ENCODE results near the gene OR52M1.
"Not testable (repeated sequence)": the region's sequence is repeated elsewhere in the genome, so short reads cannot be mapped to it uniquely, and the experiment has no call there.

Gene OR52M1

DNA sequence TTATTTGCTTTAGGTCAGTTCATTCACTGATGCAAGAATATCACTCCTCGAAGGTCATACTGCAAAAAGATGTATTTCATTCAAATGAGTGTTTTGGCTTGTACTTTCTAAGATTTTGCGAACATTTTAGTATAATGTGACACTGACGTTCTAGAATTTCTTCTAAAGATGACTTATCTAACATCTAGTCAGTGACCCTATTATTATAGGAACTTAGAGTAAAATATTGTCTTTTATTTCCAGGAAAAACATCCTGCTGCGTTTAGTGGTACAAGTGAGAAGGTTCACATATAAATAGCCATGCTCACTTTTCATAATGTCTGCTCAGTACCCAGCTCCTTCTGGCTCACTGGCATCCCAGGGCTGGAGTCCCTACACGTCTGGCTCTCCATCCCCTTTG, at the start of gene OR52M1:
Gene OR52M1 (plus strand): TSS at position 301 of the 400 bp plus-strand sequence. CDS start 0 bp downstream, at position 301.
- DNase-seq (ENCODE audit: low spot score), result no peak

DNA sequence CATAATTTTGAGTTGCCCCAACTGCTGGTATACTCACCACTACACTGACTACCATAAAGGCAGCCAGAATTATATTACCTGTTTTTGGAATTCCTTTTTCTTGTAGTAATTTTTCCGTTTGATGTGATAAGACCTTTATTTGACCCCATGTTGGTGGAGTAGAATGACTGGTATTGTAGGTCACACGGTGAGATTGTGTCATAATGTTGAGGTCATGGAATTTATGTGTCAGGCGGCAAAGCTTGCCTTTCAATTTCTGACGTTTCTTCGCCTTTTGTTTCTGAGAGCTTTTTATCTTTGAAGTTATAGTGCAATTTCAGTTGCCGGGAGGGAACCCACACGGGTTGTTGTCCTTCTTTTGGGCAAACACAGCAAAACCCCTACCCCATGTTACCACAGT, 49.5 kb upstream of the OR52M1 start:
- no peak for DNase-seq (ENCODE audit: low spot score)

DNA sequence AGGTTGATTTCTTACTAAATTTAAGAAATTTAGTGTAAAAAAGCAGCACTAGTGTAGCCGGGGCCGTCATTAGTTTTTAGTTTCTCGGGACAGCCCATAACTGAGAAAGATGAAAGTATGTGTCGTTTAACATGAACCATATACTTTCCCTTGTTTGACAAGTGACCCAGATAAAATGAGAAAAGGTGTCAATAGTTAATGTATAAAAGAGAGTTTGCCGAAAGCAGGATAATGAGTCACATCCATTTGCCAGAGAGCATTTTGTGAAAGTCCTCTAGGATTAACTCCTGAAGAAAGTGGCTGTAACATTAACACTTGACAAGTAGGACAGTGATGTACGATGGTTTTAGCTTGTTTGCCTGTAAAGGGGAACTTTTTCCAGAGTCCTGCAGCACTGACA, 49.0 kb upstream of the OR52M1 start:
- no peak for DNase-seq (ENCODE audit: low spot score)

- no peak for DNase-seq (ENCODE audit: low spot score)
These were observed 48.3 kb upstream of the OR52M1 start for GRCh38 chr11:4496557-4497248.

DNA sequence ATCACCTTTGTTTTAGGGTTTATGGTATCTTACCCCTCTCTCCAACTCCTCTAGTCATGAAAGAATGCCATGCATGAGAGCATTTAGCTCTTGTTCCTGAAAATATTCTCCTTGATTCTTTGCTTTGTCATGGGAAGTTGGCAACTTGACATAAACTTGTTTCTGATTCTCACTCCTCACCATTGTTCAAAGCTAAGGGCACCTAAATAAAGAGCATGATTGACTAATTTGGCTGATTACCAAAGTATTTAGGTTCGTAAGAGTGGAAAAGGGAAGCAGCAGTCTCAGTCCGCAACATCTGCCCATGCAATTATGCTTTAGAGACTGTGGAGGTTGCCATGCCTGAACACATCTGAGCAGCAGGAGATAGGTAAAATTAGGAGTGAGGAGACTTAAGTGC, 36.1 kb upstream of the OR52M1 start:
- DNase-seq (ENCODE audit: low spot score), result no peak

DNA sequence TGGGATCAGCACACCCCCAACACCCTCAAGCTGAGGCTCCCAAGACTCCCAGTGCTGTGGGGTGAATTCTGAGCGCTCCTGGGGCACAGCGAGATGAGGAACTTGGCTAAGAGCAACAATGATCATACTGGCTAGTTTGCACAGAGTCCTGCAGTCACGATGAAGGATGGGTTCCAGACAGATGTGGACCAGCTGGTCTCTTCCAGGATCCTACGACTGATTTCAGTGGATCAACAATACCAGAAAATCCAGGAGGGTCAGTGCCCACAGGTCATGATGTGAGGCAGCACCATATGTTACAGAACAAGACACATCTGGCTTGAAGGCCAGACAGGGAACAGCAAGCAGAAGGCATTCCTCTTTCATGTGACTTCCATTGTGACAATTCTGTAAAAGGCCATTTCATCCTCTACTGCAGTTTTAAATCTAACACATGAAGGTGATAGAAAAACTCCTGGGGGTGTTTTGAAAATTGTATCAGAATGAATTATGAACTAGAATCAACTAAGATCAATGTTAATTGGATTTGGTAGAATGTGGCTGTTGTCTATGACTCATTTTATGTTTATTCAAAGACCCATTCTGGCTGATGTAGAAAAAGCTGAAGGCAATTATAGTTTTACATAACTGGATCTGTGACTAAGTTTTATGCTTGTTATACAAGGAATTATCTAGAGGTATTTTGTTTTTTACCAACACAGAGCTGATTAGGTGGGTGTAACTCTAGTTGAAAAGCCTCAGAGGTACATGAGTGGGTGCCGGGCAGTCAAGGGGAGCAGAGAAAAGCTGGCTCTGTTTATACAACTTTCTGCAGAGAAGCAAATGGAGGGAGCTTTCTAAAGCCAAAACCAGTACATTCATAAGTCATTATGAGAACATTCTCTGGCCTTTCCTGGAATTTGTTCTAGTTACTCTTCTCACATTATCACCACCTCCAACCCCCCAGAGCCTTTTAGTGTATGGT, 33.4 kb upstream of the OR52M1 start:
- DNase-seq (ENCODE audit: low spot score), result no peak

DNA sequence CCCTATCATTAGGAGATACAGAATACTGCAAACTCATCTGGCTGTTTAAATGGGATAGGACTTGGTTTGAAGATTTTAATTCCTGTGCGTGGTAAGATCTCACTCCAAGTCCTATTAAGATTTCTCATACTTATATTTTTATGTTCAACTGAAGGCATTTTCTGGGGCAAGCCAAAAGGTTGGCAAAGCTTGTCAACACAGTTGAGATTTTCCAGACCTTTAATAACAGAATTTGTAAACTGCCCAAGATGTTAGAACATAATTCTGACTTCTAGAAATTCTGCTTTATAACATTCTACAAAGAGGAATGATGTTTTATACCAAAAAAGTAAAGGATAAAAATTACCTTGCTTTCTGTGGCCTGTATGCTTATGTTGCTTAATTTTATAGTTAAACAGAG, 30.8 kb upstream of the OR52M1 start:
- DNase-seq (ENCODE audit: low spot score), result no peak

DNA sequence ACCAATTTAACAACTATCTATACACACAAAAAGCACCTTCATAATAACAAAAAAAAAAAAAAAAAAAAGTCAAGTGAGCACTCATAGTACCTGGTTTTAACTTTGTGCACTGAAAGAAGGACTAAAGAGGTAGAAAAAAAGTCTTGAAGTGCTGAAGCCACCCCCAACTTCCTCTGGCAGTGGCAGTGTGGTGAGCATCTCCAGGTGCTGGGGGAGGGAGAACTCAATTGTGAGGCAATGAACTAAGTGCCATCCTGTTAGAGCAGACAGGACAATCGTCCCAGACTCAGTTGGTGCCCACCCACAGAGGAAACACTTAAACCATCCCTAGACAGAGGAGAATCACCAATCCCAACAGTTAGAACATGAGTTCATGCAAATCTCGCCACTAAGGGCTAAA, 22.7 kb upstream of the OR52M1 start:
- DNase-seq (ENCODE audit: low spot score), result no peak

DNA sequence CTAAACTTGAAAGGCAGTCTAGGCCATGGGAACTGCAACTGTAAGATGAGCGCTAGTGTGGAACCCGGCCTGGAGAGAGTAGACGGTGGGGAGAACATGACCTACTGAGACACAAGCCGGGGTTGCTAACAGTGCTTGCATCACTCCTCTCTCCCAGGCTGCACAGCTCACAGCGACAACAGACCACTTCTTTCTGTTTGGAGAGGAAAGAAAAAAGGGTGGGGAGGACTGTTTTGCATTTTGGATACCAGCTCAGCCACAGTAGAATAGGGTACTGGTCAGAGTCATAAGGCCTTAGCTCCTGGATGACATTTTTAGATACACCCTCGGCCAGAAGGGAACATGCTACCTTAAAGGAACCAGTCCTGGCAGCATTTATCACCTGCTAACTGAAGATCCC, 22.2 kb upstream of the OR52M1 start:
- DNase-seq (ENCODE audit: low spot score), result no peak

GRCh38 chr11:4523666-4524065, 21.3 kb upstream of the OR52M1 start:
- DNase-seq (ENCODE audit: low spot score), result no peak

GRCh38 chr11:4527926-4528325, 17.1 kb upstream of the OR52M1 start:
- DNase-seq (ENCODE audit: low spot score), result no peak

DNA sequence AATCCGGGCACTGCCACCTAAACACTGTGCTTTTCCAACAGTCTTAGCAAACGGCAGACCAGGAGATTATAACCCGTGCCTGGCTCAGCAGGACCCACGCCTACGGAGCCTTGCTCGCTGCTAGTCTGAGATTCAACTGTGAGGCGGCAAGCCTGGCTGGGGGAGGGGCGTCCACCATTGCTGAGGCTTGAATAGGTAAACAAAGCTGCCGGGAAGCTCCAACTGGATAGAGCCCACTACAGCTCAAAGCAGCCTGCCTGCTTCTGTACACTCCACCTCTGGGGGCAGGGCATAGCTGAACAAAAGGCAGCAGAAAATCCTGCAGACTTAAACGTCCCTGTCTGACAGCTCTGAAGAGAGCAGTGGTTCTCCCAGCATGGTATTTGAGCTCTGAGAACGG, 13.3 kb upstream of the OR52M1 start:
- not testable (repeated sequence) for DNase-seq (ENCODE audit: low spot score)

- peak; percentile 37 for DNase-seq (ENCODE audit: low spot score)
These were observed 5.3 kb upstream of the OR52M1 start for GRCh38 chr11:4539603-4540219.

- no peak for DNase-seq (ENCODE audit: low spot score)
These were observed 3.9 kb upstream of the OR52M1 start for GRCh38 chr11:4541071-4541470.

DNA sequence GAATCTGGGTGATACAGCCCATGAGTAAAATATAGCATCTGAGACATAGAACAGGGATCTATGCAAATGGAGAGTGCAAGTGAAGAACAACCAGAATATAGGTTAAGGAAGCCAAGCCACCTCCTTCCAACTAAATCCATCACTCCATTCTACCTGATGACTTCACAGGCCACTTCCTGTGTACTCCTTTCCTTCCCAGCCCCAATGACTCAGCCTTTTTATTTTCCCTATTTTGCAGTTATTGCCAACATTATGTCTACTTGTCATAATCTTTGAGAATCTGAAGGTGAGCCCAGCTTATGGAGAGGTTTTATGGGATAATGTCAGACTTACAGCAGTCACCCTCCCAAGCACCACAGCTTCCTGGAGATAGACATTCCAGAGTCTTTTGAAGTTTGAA, 1.4 kb upstream of the OR52M1 start:
- no peak for DNase-seq (ENCODE audit: low spot score)

- no peak for DNase-seq (ENCODE audit: low spot score)
These were observed 1.9 kb downstream of the OR52M1 start for GRCh38 chr11:4546878-4547277.

DNA sequence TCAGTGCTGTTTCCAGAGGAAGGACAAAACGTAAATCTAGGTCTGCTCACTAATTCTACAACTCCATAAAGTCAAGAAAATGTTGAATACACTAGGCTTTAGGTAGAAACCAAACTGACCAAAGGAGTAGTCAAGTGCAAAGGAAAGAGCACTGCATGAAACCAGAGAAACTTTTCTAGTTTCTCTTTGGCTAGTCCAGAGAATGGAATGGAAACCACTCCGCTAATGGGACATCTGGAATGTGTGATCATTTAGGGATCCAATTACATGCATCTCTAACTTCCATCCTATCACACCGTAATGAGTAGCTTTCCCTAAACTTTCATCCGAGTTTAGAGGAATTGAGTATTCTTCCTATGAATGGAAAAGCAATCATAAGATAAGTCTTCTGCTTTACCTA, 2.4 kb downstream of the OR52M1 start:
- no peak for DNase-seq (ENCODE audit: low spot score)

GRCh38 chr11:4551346-4551979, 6.5 kb downstream of the OR52M1 start:
- no peak for DNase-seq (ENCODE audit: low spot score)

GRCh38 chr11:4559527-4560440, 14.8 kb downstream of the OR52M1 start:
- DNase-seq (ENCODE audit: low spot score), result no peak

- no peak for DNase-seq (ENCODE audit: low spot score)
These were observed 15.5 kb downstream of the OR52M1 start for GRCh38 chr11:4560467-4560866.

DNA sequence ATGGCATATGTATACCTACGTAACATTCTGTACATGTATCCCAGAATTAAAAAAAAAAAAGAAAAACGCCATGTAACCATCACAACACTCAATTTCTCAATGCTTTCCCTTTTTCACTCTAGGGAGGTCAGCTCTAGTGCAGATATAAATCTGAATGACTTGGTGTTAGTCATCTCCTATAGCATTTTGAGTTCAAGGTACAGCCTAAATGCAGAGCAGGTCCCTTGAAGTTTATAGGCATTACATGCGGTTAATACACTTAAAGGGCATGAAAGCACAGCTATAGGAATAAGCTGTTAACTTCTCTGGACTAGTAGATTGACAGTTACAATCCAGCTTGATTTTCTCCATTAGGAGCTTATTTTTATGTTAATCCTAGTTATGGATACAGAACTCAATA, 20.4 kb downstream of the OR52M1 start:
- no peak for DNase-seq (ENCODE audit: low spot score)
